SK-N-MC (cell line): ENCODE data around the gene ZNF385B.
"Not testable (repeated sequence)": the region's sequence is repeated elsewhere in the genome, so short reads cannot be mapped to it uniquely, and the experiment has no call there.

ENCODE experiments used
- DNase-seq: peaks from one replicate; pipeline ENCODE4 v3.0.0-alpha.2; 2011; ENCODE audit warnings: low read depth, low spot score
- H3K27ac ChIP-seq: fragments of 200-600 bp; sonication (generic); 2 replicates; pipeline ENCODE4 v1.5.1; 2016; ENCODE audit warnings: mixed run types
- H3K36me3 ChIP-seq: fragments of 200-600 bp; sonication (generic); 2 replicates; pipeline ENCODE4 v1.6.1; 2017; ENCODE audit warnings: antibody characterized with exemption, low read length, mixed read lengths; ENCODE audit not compliant: insufficient read depth
- H3K4me3 ChIP-seq: fragments of 200-600 bp; sonication (generic); 2 replicates; pipeline ENCODE4 v1.5.1; 2016
- H3K9ac ChIP-seq: fragments of 200-600 bp; sonication (generic); 2 replicates; pipeline ENCODE4 v1.8.0; 2017; ENCODE audit warnings: mixed run types, mixed read lengths; ENCODE audit not compliant: insufficient read length
- H3K9me3 ChIP-seq: fragments of 200-600 bp; sonication (generic); 2 replicates; pipeline ENCODE4 v1.6.1; 2017; ENCODE audit warnings: low read depth, mild to moderate bottlenecking, antibody characterized with exemption, low read length, moderate library complexity, mixed read lengths
- EZH2 ChIP-seq: fragments of 200-600 bp; sonication (generic); IDR thresholded peaks from one replicate; pipeline ENCODE4 v1.6.1; 2017; ENCODE audit warnings: antibody characterized with exemption
- FOXP2 ChIP-seq: optimal IDR thresholded peaks from 2 replicates; pipeline ENCODE3; 2011; ENCODE audit warnings: mild to moderate bottlenecking, moderate library complexity; ENCODE audit not compliant: insufficient read depth; ENCODE audit errors: extremely low read length, control extremely low read depth
- POLR2AphosphoS5 ChIP-seq: IDR thresholded peaks from 2 replicates; pipeline ENCODE4 v1.6.1; 2012; ENCODE audit warnings: mild to moderate bottlenecking, low read depth, low read length, borderline replicate concordance

The ZNF385B gene

GRCh38 chr2:179796213-179797007 lies 65.0 kb downstream of the ZNF385B start:
- TF ChIP-seq EZH2 = no peak
- TF ChIP-seq POLR2AphosphoS5 = no peak
- no peak for TF ChIP-seq FOXP2

GRCh38 chr2:179793902-179794301 lies 67.5 kb downstream of the ZNF385B start:
- no peak for TF ChIP-seq EZH2
- TF ChIP-seq FOXP2 = no peak
- TF ChIP-seq POLR2AphosphoS5 = no peak
- H3K4me3 ChIP-seq = no peak overlapping the region
- no peak overlapping the region for H3K27ac ChIP-seq
- no peaks in the 10 kb centered on the region for H3K9me3 ChIP-seq
- H3K9ac ChIP-seq = no peak overlapping the region
- H3K36me3 ChIP-seq = no peaks in the 10 kb centered on the region
- no peak for DNase-seq

More at GRCh38 chr2:179796213-179797007, 65.0 kb downstream of the ZNF385B start:
- H3K9ac ChIP-seq = no peak overlapping the region
- no peak overlapping the region for H3K4me3 ChIP-seq
- no peaks in the 10 kb centered on the region for H3K36me3 ChIP-seq
- no peak overlapping the region for H3K27ac ChIP-seq
- H3K9me3 ChIP-seq = no peaks in the 10 kb centered on the region
- DNase-seq = no peak

GRCh38 chr2:179793238-179793637 lies 68.2 kb downstream of the ZNF385B start:
- no peaks in the 10 kb centered on the region for H3K36me3 ChIP-seq
- H3K4me3 ChIP-seq = no peak overlapping the region
- H3K27ac ChIP-seq = no peak overlapping the region
- TF ChIP-seq EZH2 (no peak), FOXP2 (no peak), POLR2AphosphoS5 (no peak)
- no peak for DNase-seq
- no peak overlapping the region for H3K9ac ChIP-seq
- H3K9me3 ChIP-seq = no peaks in the 10 kb centered on the region

GRCh38 chr2:179790235-179791217 lies 70.9 kb downstream of the ZNF385B start:
- H3K9me3 ChIP-seq = no peaks in the 10 kb centered on the region
- H3K9ac ChIP-seq = no peak overlapping the region
- H3K36me3 ChIP-seq = no peaks in the 10 kb centered on the region
- no peak overlapping the region for H3K27ac ChIP-seq
- DNase-seq = no peak
- TF ChIP-seq EZH2 (no peak), POLR2AphosphoS5 (no peak)
- no peak overlapping the region for H3K4me3 ChIP-seq

GRCh38 chr2:179788104-179788503 lies 73.3 kb downstream of the ZNF385B start:
- Histone ChIP-seq H3K36me3 (no peaks in the 10 kb centered on the region), H3K9ac (no peak overlapping the region), H3K9me3 (no peaks in the 10 kb centered on the region), H3K4me3 (no peak overlapping the region), H3K27ac (no peak overlapping the region)
- no peak for TF ChIP-seq EZH2
- no peak for TF ChIP-seq FOXP2
- TF ChIP-seq POLR2AphosphoS5 = no peak
- DNase-seq = no peak

GRCh38 chr2:179787601-179788000 lies 73.8 kb downstream of the ZNF385B start:
- Histone ChIP-seq H3K9me3 (no peaks in the 10 kb centered on the region), H3K9ac (no peak overlapping the region), H3K27ac (no peak overlapping the region), H3K36me3 (no peaks in the 10 kb centered on the region), H3K4me3 (no peak overlapping the region)
- no peak for DNase-seq
- no peak for TF ChIP-seq POLR2AphosphoS5
- no peak for TF ChIP-seq EZH2
- no peak for TF ChIP-seq FOXP2

GRCh38 chr2:179785902-179786301 lies 75.5 kb downstream of the ZNF385B start:
- no peak for DNase-seq
- TF ChIP-seq EZH2 = no peak
- no peak for TF ChIP-seq FOXP2
- TF ChIP-seq POLR2AphosphoS5 = no peak
- Histone ChIP-seq H3K27ac (no peak overlapping the region), H3K4me3 (no peak overlapping the region), H3K9me3 (no peaks in the 10 kb centered on the region), H3K36me3 (no peaks in the 10 kb centered on the region), H3K9ac (no peak overlapping the region)

DNA sequence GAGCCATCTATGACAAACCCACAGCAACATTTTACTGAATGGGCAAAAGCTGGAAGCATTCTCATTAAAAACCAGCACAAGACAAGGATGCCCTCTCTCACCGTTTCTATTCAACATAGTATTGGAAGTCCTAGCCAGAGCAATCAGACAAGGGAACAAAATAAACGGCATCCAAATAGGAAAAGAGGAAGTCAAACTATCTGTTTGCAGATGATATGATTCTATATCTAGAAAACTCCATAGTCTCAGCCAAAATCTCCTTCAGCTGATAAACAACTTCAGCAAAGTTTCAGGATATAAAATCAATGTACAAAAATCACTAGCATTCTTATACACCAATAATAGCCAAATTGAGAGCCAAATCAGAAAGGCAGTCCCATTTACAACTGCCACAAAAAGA lies 79.1 kb downstream of the ZNF385B start:
- not testable (repeated sequence) for H3K27ac ChIP-seq, H3K9ac ChIP-seq, H3K36me3 ChIP-seq, DNase-seq, H3K4me3 ChIP-seq, H3K9me3 ChIP-seq
